Stimulated activated CD8-positive, alpha-beta memory T cell treated with anti-CD3 and anti-CD28 coated beads, Interleukin-15, amount 100 ng/mL, for 48 hours (primary cell): Measurements from ENCODE around the gene CMC1.

Experiments
- DNase-seq, 2 donors: peaks; one replicate each; pipeline ENCODE4 v3.0.0-alpha.2; 2020; ENCODE audit warnings: low read depth in 2 of 2

Gene CMC1

DNA sequence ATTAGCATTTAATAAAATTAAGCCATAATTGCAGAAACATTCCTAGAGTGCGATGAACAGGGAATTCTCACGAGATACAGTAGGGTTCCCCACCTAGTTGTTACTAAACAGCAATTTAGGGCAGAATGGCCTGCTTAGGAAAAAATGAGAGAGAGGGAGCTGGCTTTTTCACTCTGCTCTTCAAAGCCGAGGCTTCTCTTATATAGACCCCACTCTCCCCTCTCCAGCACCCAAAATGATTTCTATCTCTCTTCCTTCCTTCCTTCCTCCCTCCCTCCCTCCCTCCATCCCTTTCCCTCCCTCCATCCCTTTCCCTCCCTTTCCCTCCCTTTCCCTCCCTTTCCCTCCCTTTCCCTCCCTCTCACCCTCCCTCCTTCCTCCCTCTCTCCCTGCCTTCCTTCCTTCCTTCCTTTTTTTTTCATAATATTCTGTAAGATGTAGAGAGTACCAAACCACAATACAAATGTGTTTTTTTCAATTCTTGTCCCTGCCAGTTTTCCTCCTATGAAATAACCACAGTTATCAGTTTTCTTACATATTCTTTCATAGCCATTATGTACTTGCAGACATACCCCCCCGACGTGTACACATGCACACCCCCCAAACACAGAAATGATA lies 59.0 kb downstream of the CMC1 start:
- DNase-seq = no peak

DNA sequence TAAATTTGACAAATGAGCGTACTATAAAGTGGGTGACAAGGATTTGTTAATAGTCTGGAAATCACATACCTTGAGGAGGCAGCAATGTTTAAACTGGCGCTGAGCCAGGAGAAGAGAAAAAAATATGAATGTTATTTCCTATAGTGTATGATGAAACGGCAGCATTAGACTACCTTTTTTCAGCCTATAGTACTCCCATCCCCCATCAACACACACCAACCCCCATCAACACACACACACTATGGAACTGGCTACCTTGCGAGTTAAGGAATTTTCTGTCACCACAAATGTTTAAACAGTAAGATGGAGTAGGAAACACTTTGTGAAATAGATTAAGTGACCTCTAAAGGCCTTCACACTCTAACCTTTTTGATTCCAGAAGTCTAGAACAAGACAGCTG lies 60.3 kb downstream of the CMC1 start:
- DNase-seq = no peak

GRCh38 chr3:28308196-28308595 lies 66.8 kb downstream of the CMC1 start:
- DNase-seq = no peak

- no peak for DNase-seq
Measured at GRCh38 chr3:28315711-28316110, 74.3 kb downstream of the CMC1 start.

DNA sequence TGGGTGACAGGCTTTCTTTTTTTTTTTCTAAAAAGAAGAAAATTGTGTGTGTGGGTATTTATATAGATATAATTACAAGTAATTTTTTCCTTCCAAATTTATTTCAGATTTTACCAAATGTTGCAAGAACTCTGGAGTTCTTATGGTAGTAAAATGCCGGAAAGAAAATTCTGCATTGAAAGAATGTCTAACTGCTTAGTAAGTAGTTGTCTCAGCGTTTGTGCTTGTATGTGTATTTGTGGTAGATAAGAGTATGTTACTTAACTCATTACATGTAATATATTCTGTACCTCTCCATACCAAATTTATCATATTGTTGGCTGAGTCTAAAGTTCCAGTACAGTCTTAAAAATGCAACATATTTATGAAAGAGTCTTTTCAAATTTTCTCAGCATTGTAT lies 74.8 kb downstream of the CMC1 start:
- DNase-seq = no peak

- no peak for DNase-seq
Measured at GRCh38 chr3:28317438-28318022, 76.1 kb downstream of the CMC1 start.

DNA sequence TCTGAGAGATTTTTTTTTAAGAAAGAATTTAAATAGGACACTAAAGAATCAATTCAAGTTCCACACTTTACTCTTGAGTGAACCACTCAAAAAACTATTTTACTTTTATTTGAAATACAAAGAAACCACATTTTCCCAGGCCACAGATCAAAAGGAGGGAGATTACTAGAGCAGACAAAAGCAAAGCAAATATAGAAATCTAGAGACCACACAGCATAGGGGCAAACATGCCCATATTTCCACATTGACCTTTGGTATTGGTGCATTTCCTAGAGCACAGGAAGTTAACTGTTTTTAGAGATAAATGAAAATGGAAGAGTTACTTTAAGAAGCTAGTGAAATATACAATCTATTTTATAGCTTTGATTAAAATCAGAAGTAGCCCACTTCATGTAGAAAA lies 79.6 kb downstream of the CMC1 start:
- DNase-seq = no peak

- DNase-seq = no peak
Measured at GRCh38 chr3:28322464-28322863, 81.0 kb downstream of the CMC1 start.

DNA sequence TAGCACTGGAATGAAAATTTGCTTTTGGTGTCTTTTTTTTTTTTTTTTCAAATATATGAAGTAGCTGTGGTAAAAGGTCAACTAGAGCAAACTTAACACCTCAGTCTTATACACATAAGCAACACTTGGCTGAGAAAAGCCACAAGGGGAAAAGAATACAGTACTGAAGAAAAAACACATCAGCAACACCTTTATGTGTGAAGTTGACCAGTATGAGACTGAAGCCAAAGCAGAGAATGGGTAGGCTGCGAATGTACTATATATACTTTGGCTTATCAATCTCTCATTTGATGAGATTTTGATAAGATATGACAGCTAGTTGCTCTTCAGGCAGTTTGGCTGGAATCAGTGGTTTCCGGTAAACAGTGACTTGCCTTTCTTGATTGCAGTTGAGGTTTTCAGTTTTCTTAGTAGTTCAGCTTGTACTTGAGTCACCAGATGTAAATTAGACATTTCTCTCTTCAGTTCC lies 85.1 kb downstream of the CMC1 start:
- DNase-seq = peak in 1 of 2 donors; percentile 24

- no peak for DNase-seq
Measured at GRCh38 chr3:28328188-28329151, 87.1 kb downstream of the CMC1 start.

- DNase-seq = no peak
Measured at GRCh38 chr3:28334552-28334951, 93.1 kb downstream of the CMC1 start.

- no peak for DNase-seq
Measured at GRCh38 chr3:28335246-28335645, 93.8 kb downstream of the CMC1 start.

DNA sequence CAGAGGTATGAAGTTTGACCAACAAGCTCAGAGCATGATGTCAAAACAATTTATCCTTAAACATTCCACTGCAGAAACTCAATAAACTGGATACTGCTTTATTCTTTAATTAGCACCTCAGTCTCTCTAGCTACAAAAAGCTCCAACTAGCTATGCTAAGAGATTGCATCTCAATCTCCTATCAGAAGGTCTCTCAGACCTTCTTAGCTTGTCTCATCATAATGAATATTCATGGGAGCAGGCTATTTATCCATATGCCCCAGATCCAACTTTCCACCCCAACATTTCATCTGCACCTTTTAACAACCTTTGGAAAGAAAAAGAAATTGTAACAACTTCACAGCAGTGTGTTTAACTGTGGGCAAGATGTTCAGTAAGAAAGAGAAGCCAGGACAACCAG lies 95.8 kb downstream of the CMC1 start:
- no peak for DNase-seq

- no peak for DNase-seq
Measured at GRCh38 chr3:28343144-28343543, 101.7 kb downstream of the CMC1 start.

- no peak for DNase-seq
Measured at GRCh38 chr3:28345690-28346089, 104.3 kb downstream of the CMC1 start.

DNA sequence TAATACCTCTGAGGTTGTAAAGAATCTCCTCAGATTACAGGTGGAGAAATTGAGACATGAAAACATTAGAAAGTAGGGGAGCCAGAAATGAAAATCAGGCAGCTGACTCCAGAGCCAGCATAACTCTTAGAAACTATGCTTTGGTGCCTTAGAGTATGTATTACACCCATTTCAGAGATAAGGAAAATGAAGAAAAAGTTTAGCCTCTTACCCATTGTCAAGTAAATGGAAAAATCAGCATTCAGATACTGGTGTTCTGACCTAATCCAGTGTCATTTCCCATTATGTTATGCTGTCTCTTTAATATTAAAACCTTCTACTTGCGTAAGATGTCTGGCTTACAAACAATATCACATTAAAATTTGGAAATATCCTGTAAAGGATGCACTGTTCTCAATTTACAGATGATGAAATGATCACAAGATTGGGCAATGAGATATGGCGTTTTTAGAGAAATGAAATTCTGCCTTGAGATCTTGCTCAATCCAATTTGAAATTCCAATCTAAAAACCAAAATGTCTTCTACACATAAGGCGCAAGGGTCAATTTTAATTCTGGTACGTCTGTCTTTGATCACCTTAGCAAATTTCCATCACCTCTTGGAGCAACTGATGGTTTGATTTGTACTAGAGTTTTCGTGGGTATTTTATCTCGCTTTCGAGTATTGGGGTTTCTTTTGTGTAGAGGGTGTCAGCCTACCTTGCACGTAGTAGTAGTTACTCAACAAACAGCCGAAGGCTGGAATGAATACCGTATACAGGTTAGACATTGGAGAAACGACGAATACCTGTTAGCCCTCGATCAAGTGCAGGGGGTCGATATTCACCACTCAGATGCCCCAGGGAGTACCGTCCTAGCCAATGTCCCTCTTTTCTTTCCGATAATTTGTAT lies 106.2 kb downstream of the CMC1 start:
- DNase-seq = no peak

DNA sequence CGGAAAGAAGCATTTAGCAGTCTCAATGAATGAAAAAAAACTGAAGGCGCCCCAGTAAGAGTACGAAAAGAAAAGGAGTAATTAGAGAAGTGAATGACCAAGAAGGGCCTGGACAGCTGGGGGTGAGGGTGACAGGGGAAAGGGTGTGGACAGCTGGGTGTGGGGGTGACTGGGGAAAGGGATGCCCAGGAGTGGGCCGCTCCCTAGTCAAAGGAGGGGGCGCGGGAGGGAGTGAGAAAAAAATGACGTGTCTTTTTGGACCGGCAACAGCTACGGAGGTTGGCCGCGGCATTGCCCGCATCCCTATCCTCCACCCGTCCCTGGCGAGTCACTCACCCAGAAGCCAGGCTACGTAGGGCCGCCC lies 106.8 kb downstream of the CMC1 start:
- no peak for DNase-seq

GRCh38 chr3:28348629-28349468 lies 107.4 kb downstream of the CMC1 start, which contains the start of the genes AZI2 and ZCWPW2:
TSS of gene AZI2 (minus strand) at chr3:28348824. CDS start at chr3:28340617, 8,207 bp downstream.
TSS of gene ZCWPW2 (plus strand) at chr3:28348721. CDS start at chr3:28413069, 64,348 bp downstream.
- peak; percentile 88 to 89 for DNase-seq

GRCh38 chr3:28349469-28350000 lies 108.1 kb downstream of the CMC1 start:
- DNase-seq = no peak
